Activated T-cell treated with anti-CD3 and anti-CD28 coated beads, Interleukin-2, amount 50 U/mL, for 24 hours (primary cell): Measurements from ENCODE around the gene ZNF285.
"Not testable (repeated sequence)": the region's sequence is repeated elsewhere in the genome, so short reads cannot be mapped to it uniquely, and the experiment has no call there.

ENCODE experiments used
- DNase-seq: peaks from one replicate; pipeline ENCODE4 v3.0.0-alpha.2; 2020
- H3K27ac Mint-ChIP-seq: 2 replicates; pipeline ENCODE4 v1.8.0; 2020; ENCODE audit warnings: mild to moderate bottlenecking, mixed read lengths
- H3K27me3 Mint-ChIP-seq: 2 replicates; pipeline ENCODE4 v1.8.0; 2020; ENCODE audit warnings: mixed read lengths
- H3K36me3 Mint-ChIP-seq: 2 replicates; pipeline ENCODE4 v1.8.0; 2020; ENCODE audit warnings: low read depth, mixed read lengths
- H3K4me1 Mint-ChIP-seq: 2 replicates; pipeline ENCODE4 v1.8.0; 2020; ENCODE audit warnings: low read depth, mixed read lengths
- H3K4me3 Mint-ChIP-seq: 2 replicates; pipeline ENCODE4 v1.8.0; 2020; ENCODE audit warnings: mild to moderate bottlenecking, moderate library complexity, mixed read lengths
- H3K9me3 Mint-ChIP-seq: 2 replicates; pipeline ENCODE4 v1.8.0; 2020; ENCODE audit warnings: mixed read lengths

ZNF285 gene

DNA sequence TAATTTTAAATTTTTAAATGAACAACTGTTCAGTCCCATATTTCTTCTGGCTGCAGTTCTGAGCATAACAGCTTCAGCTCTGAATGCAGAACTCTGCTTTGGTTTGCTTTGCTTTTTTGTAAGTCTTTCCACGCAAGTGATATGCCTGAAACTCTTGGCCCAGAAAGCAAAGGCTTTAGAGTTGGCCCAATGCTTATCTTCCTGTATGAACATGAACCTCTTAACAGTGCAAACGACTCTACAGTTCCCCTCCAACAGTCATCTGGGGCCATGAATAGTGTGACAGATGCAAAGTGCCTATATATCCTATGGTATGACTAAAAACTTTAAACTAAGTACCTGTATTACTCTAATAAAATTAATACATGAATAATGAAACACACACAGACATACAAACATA lies 59.6 kb downstream of the ZNF285 start:
- Mint-ChIP-seq H3K4me1 (no peaks in the 10 kb centered on the region), H3K27me3 (no peaks in the 10 kb centered on the region), H3K9me3 (peaks cover 33% of the 10 kb centered on the region), H3K27ac (no peak overlapping the region), H3K36me3 (peaks cover 2% of the 10 kb centered on the region), H3K4me3 (no peak overlapping the region)
- no peak for DNase-seq

DNA sequence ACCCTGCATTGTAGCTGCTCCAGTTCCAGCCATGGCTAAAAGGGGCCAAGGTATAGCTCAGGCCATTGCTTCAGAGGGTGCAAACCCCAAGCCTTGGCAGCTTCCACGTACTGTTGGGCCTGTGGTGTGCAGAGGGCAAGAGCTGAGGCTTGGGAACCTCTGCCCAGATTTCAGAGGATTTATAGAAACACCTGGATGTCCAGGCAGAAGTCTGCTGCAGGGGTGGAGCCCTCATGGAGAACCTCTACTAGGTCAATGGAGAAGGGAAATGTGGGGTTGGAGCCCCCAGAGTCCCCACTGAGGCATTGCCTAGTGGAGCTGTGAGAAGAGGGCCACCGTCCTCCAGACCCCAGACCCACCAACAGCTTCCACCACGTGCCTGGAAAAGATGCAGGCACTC lies 66.8 kb downstream of the ZNF285 start:
- not testable (repeated sequence) for H3K27ac Mint-ChIP-seq, H3K4me3 Mint-ChIP-seq, H3K27me3 Mint-ChIP-seq, H3K4me1 Mint-ChIP-seq, DNase-seq
- peaks cover 36% of the 10 kb centered on the region for H3K36me3 Mint-ChIP-seq
- H3K9me3 Mint-ChIP-seq: peaks cover 56% of the 10 kb centered on the region
